ENCODE results near the gene PFDN1.

Gene PFDN1

DNA sequence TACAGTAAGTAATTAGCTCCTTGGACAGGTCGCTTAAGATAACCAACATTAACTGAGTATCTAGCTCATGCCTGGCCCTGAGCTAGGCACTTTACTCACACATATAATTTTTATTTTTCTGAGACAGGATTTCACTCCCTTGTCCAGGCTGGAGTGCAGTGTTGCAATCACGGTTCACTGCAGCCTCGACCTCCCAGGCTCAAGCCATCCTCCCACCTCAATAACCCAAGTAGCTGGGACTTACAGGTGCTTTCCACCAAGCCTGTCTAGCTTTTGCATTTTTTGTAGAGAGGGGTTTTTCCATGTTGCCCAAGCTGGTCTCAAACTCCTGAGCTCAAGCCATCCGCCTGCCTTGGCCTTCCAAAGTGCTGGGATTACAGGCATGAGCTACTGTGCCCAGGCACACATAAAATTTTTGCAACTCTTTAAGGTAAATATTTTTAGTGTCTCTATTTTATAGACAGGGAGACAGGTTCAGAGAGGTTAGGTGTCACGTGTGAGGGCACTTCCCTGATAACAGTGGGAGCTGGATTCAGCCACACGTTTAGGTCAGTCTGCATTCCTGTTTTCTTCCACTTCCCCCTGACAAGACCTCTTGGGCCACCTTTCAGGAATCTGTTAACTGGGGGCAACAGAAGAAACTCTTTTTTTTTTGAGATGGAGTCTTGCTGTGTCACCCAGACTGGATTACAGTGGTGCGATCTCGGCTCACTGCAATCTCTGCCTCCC lies 25.3 kb upstream of the PFDN1 start:
- no peak for DNase-seq

DNA sequence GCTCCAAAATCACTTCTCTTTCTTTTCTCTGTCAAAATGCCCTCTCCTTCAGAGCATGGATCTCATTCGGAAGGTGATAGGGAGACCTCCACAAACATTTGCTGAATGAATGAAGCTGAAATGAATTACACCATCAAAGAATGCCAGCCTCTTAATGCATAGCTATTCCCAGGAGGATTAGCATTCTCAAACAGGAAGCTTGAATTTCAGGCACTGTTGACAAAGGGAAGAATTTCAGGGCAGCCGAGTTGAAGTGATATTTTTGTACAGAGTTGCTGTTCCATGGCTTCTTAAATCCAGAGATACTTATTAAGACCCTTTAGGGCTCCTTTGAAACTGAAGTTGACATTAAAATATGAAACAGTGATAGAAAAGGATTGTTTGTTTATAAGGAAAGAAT lies 24.7 kb upstream of the PFDN1 start:
- DNase-seq = no peak

DNA sequence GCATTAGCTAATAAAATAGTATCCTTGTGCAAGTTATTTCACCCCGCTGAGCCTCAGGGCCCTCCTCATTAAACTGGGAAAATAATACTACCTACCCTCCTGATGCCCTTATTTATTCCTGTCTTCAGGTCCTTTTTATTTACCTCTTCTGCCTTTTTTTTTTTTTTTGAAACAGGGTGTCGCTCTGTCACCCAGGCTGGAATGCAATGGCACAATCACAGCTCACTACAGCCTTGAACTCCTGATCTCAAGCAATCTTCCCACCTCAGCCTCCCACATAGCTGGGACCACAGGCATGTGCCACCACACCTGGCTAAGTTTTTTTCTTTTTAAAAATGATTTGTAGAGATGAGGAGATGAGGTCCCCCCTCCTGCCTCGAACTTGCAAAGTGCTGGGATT lies 22.6 kb upstream of the PFDN1 start:
- DNase-seq = no peak

DNA sequence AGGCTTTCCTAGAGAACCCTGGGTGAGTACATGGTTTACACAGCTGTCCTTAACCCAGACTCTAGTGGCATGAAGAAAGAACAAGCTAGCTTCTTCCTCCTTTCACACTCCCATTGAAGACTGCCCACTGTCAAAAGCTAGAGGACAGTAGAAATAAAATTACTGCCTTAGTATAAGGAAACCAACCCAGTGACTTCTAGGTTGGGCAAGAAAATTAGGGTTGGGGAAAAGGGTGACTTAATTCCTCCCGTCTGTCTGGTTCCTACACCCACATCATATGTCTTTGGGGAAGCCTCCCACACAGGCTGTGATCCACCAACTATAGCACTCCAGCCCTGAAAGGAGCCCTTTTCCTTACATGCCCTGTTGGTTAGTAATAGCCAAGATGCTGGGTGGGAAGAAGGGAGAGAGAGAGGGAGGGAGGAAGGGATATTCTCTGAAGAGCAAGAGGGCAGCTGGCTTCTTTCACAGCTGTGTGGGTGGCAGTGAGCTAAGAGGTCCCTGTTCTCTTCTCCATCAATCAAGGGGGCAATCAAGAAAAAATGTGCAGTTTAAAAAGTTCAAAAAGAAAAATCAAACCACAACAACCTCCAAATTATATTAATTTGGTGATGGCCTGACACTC lies 21.8 kb upstream of the PFDN1 start:
- DNase-seq = no peak

DNA sequence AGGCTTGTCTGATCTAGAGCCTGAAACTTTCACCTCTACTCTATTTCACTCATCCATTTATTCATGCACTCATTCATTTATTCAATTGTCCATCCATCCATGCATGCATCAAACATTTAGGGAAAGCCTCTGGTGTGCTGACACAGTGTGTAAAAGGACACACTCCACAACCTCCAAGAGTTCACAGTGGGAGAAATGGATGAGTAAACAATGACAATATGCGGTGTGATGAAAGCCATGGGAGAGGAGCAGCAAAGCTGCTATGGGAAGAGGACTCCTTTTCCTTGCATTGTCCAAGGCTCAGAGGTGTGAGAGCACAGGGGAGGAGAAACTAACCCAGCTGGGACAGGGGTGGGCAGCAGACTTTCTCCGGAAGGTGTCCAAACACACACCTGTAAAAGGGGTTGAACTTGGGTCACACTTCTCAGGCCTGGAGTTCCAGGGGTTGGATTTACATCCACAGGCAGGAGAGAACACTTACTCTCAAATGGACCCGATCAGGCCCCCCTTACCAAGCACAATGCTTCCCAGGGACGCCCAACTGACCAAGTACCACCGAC lies 21.2 kb upstream of the PFDN1 start:
- no peak for DNase-seq

GRCh38 chr5:140322751-140323731 lies 20.1 kb upstream of the PFDN1 start:
- no peak for DNase-seq

DNA sequence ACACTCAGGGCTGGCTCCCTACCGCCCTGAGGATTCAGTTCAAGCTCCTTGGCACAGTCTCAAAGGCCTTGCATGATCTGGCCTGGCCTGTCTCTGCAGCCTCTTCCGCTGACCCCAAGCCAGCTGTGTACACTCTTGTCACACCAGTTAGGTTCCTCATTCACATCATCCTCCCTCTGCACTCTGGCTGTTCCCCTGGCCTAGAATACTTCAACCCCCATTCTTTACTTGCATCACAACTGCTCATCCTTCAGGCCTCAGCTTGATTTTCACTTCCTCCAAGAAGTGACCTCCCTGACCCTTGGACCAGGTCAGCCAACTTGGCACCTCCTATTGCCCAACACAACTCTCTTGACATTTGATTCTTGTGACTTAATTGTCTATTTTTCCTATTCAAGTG lies 18.9 kb upstream of the PFDN1 start:
- no peak for DNase-seq

GRCh38 chr5:140319833-140320232 lies 16.9 kb upstream of the PFDN1 start:
- no peak for DNase-seq

DNA sequence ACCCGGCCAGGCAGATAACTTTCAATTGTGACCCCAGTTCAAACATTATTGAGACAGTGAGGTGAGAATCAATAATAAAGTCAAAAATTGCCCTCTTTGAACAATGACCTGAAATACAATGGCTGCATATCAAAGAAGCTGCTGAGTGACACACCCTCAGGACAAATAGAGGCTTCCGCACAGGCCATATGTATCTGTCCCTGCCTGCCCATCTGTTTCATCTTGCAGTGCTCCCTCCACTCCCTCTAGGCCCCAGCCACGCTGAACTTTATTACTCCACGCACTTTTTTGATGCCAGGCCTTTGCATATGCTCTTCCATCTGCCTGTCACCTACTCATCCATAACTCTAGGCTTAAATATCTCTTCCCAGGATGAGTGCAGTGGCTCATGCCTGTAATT lies 15.9 kb upstream of the PFDN1 start:
- DNase-seq = no peak

DNA sequence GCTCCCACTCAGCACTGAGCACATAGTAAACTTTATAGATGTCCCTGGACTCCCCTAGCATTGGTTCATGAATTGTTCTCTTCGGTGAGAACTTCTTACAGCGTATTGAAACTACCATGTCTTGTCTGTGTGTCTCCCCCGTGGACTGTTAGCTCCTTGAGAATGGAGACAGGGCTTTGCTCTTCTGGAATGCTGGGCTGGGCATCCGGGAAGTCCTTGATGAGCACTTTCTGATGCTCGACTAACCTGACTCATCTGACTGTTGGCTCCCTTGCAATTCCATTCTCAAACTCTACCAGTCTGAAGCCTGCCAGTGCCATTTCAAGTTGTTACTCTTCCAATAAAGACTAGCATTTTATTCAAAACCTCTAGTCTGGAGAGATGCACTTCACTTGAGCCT lies 15.0 kb upstream of the PFDN1 start:
- no peak for DNase-seq

DNA sequence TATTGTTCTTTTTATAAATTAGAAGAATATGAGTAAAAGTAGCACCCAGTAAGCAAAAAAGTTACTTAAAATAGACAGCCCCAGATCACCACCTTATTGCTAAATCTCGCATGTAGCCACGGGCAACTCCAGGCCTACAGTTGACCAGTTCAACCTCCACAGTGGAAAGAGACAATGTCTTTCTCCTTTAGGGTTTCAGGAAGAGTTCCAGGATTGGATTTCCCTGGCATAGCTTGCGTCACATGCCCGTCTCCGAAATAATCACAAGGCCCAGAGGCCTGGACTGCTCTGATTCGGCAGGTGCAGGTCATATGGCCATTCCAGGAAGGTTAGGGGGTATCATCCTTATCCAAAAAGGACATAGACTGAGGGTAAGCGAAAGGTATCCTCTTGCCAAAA lies 9.9 kb upstream of the PFDN1 start:
- no peak for DNase-seq

DNA sequence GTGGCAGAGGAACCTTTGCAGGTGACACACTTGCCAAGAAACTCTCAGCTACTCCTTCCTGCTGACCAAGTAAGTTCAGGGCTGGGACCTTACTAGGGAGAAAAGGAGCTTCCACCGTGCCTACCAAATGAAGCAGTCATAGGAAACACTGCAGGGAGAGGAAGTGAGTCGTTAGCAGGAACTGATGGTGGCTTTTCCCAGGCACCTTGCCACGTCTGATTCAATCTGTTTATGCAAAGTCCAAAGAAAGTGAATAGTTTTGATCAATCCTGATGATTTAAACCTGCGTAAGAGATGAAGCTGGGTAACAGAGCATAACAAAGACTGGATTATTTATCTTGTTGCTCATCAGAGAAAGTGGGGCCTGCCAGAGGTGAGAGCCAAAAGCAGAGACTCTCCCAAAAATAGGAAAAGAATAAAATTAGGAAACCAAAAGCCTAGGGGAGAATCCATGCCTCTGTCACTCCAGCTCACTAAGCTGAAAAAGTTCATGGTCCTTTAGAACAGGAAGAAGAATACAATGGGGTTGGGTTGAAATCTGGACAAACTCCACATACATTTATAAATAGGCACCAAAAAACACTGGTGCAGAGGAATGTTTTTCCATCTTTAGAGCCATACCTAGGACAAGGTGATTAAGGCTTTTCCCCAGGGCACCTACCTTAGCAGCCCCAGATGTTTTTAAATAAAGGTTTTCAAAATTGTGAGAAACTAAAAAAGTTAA lies 9.3 kb upstream of the PFDN1 start:
- no peak for DNase-seq

GRCh38 chr5:140311011-140311467 lies 8.1 kb upstream of the PFDN1 start:
- DNase-seq = no peak

DNA sequence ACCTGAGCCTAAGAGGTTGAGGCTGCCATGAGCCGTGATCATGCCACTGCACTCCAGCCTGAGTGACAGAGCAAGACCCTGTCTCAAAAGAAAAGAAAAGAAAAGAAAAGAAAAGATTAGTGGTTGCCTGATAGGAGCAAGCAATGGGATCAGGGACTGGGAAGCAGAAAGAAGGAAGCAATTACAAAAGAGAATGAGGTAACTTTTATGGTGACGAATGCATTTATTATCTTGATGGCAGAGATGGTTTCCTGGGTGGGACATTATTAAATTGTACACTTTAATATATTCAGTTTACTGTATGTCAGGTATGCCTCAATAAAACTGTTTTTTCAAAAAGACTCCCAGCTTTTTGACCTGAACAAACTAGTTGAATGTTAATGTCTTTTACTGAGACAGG lies 7.5 kb upstream of the PFDN1 start:
- DNase-seq = no peak

DNA sequence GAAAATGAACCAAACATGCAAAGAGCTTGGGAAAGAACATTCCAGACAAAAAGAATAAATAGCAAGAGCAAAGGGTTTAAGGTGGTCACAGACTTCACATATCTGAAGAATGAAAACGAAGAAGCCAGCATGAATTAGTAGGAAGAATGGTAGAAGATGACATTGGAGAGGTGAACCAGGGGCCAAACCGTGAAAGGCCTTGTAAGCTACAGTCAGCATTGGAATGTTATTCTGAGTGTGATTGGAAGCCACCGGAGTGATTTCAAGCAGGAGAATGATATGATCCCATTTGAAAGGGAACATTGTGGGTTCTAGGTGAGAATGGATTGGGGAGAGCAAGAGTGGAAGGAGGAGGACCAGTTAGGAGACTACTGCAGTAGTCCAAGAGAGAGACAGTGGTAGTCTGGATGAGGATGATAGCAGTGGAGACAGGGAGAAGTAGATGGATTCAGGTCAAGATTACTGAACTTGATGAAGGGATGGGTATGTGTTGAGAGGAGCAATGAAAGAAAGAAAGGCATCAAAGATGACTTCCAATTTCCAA lies 6.9 kb upstream of the PFDN1 start:
- no peak for DNase-seq

- DNase-seq = no peak
Measured at GRCh38 chr5:140305471-140305870, 2.6 kb upstream of the PFDN1 start.

GRCh38 chr5:140303966-140304365 lies 1.1 kb upstream of the PFDN1 start:
- DNase-seq = no peak

DNA sequence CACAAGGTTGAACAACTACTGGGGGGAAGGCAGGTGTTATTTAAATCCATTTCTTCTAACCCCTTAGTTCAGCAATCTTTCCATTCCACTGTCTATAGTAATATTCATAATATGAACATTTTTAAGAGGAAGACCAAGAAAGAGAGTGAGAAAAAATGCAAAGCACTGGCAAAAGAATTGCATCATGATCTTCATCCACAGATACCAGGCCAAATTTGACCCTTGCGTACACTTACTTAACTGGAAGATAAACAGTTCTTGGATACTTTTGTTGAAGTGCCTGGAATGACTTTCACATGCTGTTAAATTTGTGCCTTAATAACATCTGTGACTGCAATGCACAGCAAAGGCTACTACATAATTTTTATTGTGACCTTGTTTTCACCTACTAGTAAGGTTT lies 1.8 kb downstream of the PFDN1 start:
- DNase-seq = no peak

GRCh38 chr5:140299056-140299455 lies 3.8 kb downstream of the PFDN1 start:
- DNase-seq = no peak

- DNase-seq = no peak
Measured at GRCh38 chr5:140298183-140298601, 4.7 kb downstream of the PFDN1 start.

- no peak for DNase-seq
Measured at GRCh38 chr5:140297283-140297682, 5.6 kb downstream of the PFDN1 start.

DNA sequence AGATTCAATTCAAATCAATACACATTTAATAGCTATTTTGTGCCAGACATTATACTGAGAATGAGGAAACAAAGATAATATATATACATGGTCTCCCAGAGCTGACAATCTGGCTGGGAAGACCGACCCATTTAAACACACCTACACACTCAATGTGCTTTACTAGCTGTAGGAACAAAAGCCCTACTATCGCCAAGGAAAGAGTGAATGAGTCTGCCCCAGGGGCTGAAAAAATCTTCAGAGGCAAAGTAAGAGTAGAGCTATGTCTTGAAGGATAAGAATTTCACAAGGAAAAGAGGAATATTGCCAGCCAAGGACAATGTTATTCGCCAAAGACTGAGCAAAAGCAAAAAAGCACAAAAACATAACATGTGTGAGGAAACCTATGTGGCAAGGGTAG lies 6.6 kb downstream of the PFDN1 start:
- DNase-seq = no peak

Measured in activated CD8-positive, alpha-beta memory T cell treated with anti-CD3 and anti-CD28 coated beads for 24 hours (primary cell).